HG03354 (cell line): ENCODE measurements around the gene GALNT13.

Experiments
- ATAC-seq: cut with Tn5 transposase; IDR thresholded peaks from one replicate; pipeline ENCODE4 v1.9.1; 2021; ENCODE audit warnings: mild to moderate bottlenecking; ENCODE audit not compliant: unreplicated experiment, poor library complexity, severe bottlenecking

Gene GALNT13

GRCh38 chr2:154092571-154092970, 220.8 kb downstream of the GALNT13 start:
- ATAC-seq, result no peak

- ATAC-seq, result no peak
These were observed 222.1 kb downstream of the GALNT13 start for GRCh38 chr2:154093856-154094255.

- ATAC-seq, result no peak
These were observed 226.2 kb downstream of the GALNT13 start for GRCh38 chr2:154097833-154098398.

GRCh38 chr2:154120706-154121105, 249.0 kb downstream of the GALNT13 start:
- ATAC-seq, result no peak

GRCh38 chr2:154125891-154126290, 254.2 kb downstream of the GALNT13 start:
- ATAC-seq, result no peak

GRCh38 chr2:154130821-154131220, 259.1 kb downstream of the GALNT13 start:
- ATAC-seq, result no peak

GRCh38 chr2:154132827-154133226, 261.1 kb downstream of the GALNT13 start:
- no peak for ATAC-seq

- no peak for ATAC-seq
These were observed 262.1 kb downstream of the GALNT13 start for GRCh38 chr2:154133823-154134222.

GRCh38 chr2:154140249-154141025, 268.7 kb downstream of the GALNT13 start:
- ATAC-seq, result no peak

GRCh38 chr2:154142480-154142879, 270.8 kb downstream of the GALNT13 start:
- ATAC-seq, result no peak

- ATAC-seq, result no peak
These were observed 271.4 kb downstream of the GALNT13 start for GRCh38 chr2:154143105-154143504.

GRCh38 chr2:154158101-154158500, 286.4 kb downstream of the GALNT13 start:
- ATAC-seq, result no peak

GRCh38 chr2:154161286-154161685, 289.6 kb downstream of the GALNT13 start:
- ATAC-seq, result no peak

- no peak for ATAC-seq
These were observed 298.7 kb downstream of the GALNT13 start for GRCh38 chr2:154170400-154170799.

GRCh38 chr2:154173164-154173563, 301.4 kb downstream of the GALNT13 start:
- no peak for ATAC-seq

GRCh38 chr2:154173919-154174318, 302.2 kb downstream of the GALNT13 start:
- no peak for ATAC-seq

- no peak for ATAC-seq
These were observed 310.3 kb downstream of the GALNT13 start for GRCh38 chr2:154182008-154182407.

- no peak for ATAC-seq
These were observed 316.2 kb downstream of the GALNT13 start for GRCh38 chr2:154187948-154188347.

GRCh38 chr2:154189953-154190352, 318.2 kb downstream of the GALNT13 start:
- ATAC-seq, result no peak

GRCh38 chr2:154193246-154193645, 321.5 kb downstream of the GALNT13 start:
- ATAC-seq, result no peak

- no peak for ATAC-seq
These were observed 323.4 kb downstream of the GALNT13 start for GRCh38 chr2:154194909-154195643.
